ENCODE results near the gene SSBP4. TPM values are rescaled to one million over a fixed set of nuclear protein-coding genes. Genes with fewer than 3 reads are reported as not detected.
"Not testable (repeated sequence)": the region's sequence is repeated elsewhere in the genome, so short reads cannot be mapped to it uniquely, and the experiment has no call there.

SSBP4 gene
- 18.9 and 25.7 TPM in 2 replicates for total RNA-seq (2014; rRNA removed; shearing (Covaris generic))
- 34.2 and 44.7 TPM in 2 replicates for polyA plus RNA-seq (2015; cell fraction: cytosol; rRNA removed)
- polyA plus RNA-seq (2015; cell fraction: nucleus; rRNA removed), result 144 and 159 TPM in 2 replicates

DNA sequence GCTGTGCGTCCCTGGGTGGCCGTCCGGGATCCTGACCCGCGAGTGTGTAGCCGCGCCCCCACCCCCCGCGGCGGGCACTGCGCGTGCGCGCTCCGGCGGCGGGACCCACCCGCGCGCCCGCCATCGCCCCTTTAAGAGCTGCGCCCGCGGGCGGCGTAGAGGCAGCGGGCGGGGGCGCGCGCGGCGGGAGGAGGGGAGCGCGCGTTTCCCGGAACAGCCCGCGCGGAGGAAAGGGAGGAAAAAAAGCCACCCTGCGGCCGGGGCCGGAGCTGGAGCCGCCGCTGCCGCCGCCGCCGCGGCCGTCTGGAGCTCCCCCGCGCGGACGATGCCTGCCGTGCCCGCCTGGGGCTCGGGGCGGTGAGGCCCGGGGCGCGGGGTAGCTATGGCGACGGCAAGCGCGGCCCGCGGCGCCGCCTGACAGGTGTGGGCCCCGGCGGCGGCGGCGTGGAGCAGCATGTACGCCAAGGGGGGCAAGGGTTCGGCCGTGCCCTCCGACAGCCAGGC lies at the start of gene SSBP4:
TSS of gene SSBP4 (plus strand) at position 204 of the 504 bp plus-strand sequence. CDS start at position 455, 251 bp downstream.
- in situ Hi-C loops (cut with HindIII; ENCODE audit: low pct_unique_long_range_greater_than_20kb, low sequenced_read_pairs), result no loop called here
- DNase-seq (ENCODE audit: low read depth, low spot score), result peak; percentile 64

DNA sequence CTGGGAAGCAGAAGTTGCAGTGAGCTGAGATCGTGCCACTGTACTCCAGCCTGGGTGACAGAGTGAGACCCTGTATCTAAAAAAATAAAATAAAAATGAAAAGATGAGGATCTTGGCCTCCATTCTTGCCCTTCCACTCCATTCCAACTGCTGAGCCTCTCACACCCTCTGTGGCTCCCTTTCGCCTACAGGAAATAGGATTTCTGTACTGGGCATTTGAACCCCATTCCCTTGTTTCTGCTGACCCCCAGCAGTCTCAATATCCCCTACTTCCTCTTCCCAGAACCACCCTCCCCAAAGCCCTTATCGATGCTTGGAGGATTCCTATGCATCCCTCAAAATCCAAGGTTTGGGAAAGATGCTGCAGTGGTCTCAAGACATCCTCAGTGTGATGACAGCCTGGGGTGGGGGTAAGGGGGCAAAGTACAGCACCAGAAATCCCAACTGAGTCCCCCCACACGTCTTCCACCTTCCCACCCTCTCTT lies 45.7 kb upstream of the SSBP4 start:
- in situ Hi-C loops (cut with HindIII; ENCODE audit: low pct_unique_long_range_greater_than_20kb, low sequenced_read_pairs), result no loop called here
- no peak for DNase-seq (ENCODE audit: low read depth, low spot score)

DNA sequence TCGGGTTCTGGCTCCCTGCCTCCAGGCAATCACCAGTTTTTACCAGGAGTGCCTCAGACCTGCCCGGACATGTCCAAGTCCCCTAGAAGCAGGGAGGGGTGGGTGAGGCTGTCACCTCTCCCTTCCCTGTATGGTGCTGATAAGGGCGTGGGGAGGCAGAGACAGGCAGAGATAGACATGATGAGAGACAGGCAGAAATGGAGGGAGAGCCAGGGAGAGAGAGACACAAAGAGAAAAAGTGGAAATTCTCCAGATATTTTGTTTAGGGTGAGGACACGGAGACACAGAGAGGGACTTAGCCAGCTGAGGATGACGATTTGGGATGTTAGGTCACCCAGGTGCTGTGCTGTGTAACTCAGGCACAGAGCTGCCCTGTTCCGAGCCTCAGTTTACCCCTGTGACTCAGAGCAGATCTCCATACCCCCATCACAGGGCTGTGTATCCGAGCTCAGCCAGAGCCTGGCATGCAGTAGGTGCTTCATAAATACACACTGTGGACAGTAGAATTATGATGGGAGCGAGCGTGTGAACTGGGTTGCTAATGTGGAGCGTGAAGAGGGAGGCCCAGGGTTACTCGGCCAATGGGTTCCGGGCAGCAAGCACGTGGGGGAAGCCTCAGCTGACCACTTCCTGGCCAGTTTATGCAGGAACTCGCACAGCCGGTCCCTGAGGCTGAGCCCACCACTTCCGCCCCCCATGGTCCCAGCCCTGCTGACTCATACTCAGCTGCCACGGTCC lies 45.1 kb upstream of the SSBP4 start:
- in situ Hi-C loops (cut with HindIII; ENCODE audit: low pct_unique_long_range_greater_than_20kb, low sequenced_read_pairs), result no loop called here
- DNase-seq (ENCODE audit: low read depth, low spot score), result peak; percentile 97

DNA sequence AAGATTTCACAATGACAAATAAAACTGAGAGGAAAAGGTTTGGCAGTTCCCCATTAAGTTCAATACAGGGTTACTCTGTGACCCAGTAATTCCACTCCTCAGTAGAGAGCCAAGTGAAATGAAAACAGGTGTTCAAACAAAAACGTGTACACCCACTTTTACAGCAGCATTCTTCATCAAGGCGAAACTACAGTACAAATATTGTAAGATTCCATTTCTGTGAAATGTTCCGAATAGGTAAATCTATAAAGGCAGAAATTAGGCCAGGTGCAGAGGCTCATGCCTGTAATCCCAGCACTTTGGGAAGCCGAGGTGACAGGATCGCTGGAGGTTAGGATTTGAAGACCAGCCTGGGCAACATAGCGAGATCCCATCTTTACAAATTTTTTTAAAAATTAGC lies 42.2 kb upstream of the SSBP4 start:
- no peak for DNase-seq (ENCODE audit: low read depth, low spot score)
- in situ Hi-C loops (cut with HindIII; ENCODE audit: low pct_unique_long_range_greater_than_20kb, low sequenced_read_pairs), result no loop called here

DNA sequence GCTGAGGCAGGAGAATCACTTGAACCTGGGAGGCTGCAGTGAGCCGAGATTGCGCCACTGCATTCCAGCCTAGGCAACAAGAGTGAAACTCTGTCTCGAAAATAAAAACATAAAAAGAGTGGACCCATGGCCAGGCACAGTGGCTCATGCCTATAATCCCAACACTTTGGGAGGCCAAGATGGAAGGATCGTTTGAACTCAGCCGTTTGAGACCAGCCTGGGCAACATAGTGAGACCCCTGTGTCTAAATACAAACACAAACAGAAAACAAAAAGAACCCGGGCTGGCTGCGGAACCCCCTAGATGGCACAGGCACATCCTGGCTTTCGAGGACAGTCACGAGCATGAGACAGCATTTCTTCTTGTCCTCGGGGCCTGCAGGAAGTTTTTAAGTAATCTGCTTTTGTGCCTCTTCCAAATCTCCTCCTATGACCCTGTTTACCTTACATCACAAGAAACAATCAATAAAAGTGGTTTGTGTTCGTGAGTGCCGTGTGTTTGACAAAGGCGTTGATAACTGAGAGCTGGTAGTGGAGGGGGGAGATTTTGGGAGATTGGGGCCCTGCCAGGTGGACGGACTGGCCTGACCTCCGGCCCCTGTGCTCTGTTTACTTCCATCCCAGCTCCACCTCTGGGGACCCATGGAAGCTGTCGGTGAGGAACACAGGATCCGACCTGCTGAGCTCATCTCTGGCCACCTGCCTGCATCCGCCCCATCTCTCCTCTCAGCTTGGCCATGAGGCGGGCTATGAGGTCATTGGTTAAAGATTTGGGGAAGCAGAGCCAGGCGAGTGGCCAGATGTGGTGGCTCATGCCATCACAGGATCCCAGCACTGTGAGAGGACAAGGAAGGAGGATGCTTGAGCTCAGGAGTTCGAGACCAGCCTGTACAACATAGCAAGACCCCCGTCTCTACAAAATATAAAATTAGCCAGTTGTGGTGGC lies 39.1 kb upstream of the SSBP4 start:
- in situ Hi-C loops (cut with HindIII; ENCODE audit: low pct_unique_long_range_greater_than_20kb, low sequenced_read_pairs), result no loop called here
- DNase-seq (ENCODE audit: low read depth, low spot score), result peak; percentile 82

DNA sequence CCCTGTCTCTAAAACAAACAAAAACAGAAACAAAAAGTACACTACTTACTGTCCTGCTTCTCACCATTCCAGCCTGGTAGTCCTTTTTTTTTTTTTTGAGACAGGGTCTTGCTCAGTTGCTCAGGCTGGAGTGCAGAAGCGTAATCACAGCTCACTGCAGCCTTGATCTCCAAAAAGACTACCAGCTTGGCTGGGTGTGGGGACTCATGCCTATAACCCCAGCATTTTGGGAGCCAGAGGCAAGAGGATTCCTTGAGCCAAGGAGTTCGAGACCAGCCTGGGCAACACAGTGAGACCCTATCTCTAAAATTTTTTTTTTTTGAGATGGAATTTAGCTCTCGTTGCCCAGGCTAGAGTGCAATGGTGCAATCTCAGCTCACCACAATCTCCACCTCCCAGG lies 38.4 kb upstream of the SSBP4 start:
- no peak for DNase-seq (ENCODE audit: low read depth, low spot score)
- in situ Hi-C loops (cut with HindIII; ENCODE audit: low pct_unique_long_range_greater_than_20kb, low sequenced_read_pairs), result no loop called here

DNA sequence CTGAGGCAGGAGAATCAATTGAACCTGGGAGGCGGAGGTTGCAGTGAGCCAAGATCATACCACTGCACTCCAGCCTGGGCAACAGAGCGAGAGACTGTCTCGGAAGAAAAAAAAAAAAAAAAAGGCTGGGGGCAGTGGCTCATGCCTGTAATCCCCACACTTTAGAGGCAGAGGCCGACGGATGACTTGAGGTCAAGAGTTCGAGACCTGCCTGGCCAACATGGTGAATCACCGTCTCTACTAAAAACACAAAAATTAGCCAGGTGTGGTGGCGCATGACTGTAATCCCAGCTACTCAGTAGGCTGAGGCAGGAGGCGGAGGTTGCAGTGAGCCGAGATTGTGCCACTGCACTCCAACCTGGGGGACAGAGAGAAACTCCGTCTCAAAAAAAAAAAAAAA lies 35.6 kb upstream of the SSBP4 start:
- in situ Hi-C loops (cut with HindIII; ENCODE audit: low pct_unique_long_range_greater_than_20kb, low sequenced_read_pairs); DNase-seq (ENCODE audit: low read depth, low spot score): not testable (repeated sequence)

DNA sequence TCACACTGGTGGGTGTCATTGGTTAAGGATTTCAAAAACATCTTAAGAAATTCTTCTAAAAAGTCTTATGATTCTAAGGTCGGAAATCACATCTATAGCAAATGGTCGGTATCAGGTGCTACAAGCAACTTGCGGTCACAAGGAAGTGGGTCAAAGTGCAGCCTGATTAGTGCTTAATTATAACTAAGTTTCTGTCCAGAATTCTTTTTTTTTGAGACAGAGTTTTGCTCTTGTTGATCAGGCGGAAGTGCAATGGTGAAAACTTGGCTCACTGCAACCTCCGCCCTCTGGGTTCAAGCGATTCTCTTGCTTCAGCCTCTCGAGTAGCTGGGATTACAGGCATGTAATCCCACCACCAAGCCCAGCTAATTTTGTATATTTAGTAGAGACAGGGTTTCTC lies 34.4 kb upstream of the SSBP4 start:
- in situ Hi-C loops (cut with HindIII; ENCODE audit: low pct_unique_long_range_greater_than_20kb, low sequenced_read_pairs), result no loop called here
- no peak for DNase-seq (ENCODE audit: low read depth, low spot score)

DNA sequence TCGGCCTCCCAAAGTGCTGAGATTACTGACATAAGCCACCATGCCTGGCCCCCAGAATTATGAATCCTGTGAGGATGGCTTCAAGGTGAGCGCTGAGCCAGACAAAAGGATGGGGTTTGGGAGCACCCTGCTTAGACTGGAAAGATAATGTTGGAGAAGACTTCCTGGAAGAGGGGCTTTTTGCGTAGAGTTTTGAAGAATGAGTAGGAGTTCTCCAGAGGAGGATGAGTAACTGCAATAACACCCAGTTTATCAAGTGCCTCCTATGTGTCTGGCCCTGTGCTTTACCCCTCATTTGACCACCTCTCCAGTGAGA lies 33.9 kb upstream of the SSBP4 start:
- in situ Hi-C loops (cut with HindIII; ENCODE audit: low pct_unique_long_range_greater_than_20kb, low sequenced_read_pairs), result no loop called here
- DNase-seq (ENCODE audit: low read depth, low spot score), result no peak

DNA sequence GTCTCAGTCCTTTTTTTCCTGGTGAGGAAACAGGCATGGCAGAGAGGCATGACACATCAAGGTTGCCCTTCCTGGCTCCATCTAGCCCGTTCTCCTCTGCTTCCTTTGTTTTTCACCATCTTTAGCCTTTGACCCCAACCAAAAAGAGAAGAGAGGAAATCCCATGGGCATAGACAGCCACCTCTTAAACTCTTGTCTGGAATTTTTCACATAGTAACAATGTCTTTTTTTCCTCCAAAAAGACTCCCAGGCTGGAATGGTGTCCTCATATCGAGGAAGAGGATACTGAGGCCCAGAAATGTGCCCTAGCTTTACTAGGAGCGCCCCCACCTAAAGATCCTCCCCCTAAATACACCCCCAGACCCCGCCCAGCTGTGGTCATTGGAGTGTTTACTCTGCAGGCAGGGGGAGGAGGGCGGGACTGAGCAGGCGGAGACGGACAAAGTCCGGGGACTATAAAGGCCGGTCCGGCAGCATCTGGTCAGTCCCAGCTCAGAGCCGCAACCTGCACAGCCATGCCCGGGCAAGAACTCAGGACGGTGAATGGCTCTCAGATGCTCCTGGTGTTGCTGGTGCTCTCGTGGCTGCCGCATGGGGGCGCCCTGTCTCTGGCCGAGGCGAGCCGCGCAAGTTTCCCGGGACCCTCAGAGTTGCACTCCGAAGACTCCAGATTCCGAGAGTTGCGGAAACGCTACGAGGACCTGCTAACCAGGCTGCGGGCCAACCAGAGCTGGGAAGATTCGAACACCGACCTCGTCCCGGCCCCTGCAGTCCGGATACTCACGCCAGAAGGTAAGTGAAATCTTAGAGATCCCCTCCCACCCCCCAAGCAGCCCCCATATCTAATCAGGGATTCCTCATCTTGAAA lies 33.3 kb upstream of the SSBP4 start, which contains the start of gene GDF15:
TSS of gene GDF15 (plus strand) at position 484 of the 868 bp plus-strand sequence. CDS start at position 516, 32 bp downstream.
- DNase-seq (ENCODE audit: low read depth, low spot score), result peak; percentile 95
- in situ Hi-C loops (cut with HindIII; ENCODE audit: low pct_unique_long_range_greater_than_20kb, low sequenced_read_pairs), result no loop called here

DNA sequence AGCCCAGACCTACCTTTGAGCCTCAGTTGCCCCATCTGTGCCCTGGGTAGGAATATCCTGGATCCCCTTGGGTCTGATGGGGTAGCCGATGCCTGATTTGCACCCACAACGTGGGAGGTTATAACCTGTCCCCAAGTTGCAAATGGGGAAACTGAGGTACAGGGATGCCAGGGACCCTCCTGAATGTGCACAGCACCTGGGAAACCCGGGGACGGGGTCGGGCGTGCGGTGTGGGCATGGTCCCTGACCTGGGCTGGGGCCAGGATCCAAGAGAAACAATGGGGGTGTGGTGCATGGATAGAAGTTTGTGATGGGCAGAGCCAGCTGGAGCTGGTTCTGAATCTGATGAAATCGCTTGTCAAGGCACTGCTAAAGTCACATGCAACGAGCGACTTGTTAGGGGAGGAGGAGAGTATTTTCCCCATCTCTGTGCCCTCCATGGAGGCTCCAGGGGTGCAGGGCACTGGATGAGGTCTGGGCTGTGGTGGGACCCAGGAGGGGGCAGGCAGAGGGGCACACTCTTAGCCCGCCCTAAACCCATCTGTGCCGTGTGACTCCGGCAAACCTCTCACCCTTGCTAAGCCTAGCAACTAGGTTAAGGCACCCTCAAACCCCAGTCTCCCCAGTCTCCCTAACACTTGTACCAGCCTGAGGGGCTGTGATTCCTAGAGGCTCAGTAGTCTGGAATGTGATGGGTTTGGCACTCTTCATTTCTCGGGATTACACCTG lies 32.5 kb upstream of the SSBP4 start:
- peak; percentile 72 for DNase-seq (ENCODE audit: low read depth, low spot score)
- in situ Hi-C loops (cut with HindIII; ENCODE audit: low pct_unique_long_range_greater_than_20kb, low sequenced_read_pairs), result no loop called here

DNA sequence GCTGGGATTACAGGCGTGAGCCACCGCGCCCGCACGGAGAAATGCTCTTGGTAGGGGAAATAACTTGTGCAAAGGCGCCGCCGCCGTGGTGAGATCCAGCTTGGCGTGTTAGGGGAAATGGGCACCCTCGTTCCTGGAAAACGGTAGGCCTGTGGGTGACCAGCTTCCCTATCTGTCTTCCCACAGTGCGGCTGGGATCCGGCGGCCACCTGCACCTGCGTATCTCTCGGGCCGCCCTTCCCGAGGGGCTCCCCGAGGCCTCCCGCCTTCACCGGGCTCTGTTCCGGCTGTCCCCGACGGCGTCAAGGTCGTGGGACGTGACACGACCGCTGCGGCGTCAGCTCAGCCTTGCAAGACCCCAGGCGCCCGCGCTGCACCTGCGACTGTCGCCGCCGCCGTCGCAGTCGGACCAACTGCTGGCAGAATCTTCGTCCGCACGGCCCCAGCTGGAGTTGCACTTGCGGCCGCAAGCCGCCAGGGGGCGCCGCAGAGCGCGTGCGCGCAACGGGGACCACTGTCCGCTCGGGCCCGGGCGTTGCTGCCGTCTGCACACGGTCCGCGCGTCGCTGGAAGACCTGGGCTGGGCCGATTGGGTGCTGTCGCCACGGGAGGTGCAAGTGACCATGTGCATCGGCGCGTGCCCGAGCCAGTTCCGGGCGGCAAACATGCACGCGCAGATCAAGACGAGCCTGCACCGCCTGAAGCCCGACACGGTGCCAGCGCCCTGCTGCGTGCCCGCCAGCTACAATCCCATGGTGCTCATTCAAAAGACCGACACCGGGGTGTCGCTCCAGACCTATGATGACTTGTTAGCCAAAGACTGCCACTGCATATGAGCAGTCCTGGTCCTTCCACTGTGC lies 30.9 kb upstream of the SSBP4 start:
- peak; percentile 67 for DNase-seq (ENCODE audit: low read depth, low spot score)
- in situ Hi-C loops (cut with HindIII; ENCODE audit: low pct_unique_long_range_greater_than_20kb, low sequenced_read_pairs), result no loop called here

DNA sequence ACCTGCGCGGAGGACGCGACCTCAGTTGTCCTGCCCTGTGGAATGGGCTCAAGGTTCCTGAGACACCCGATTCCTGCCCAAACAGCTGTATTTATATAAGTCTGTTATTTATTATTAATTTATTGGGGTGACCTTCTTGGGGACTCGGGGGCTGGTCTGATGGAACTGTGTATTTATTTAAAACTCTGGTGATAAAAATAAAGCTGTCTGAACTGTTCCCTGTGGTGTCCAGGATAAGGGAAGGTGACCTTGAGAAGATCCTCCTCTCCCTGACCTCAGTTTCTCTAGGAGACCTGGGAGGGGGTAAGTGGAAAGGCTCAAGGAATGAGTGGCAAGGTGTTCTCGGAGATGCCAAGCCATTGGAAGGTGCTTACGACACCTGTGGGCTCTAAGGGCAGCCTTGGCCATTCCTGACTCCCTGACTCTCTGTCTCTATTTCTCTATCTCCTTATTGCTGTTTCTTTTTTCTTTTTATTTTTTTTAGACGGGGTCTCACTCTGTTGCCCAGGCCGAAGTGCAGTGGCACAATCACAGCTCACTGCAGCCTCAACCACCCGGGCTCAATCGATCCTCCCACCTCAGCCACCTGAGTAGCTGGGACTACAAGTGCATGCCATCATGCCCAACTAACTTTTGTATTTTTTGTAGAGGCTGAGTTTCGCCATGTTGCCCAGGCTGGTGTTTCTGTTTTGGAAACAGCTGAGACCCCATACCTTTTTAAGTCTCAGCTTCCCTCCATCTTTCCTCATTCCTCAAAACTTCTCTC lies 30.1 kb upstream of the SSBP4 start:
- in situ Hi-C loops (cut with HindIII; ENCODE audit: low pct_unique_long_range_greater_than_20kb, low sequenced_read_pairs), result no loop called here
- no peak for DNase-seq (ENCODE audit: low read depth, low spot score)

DNA sequence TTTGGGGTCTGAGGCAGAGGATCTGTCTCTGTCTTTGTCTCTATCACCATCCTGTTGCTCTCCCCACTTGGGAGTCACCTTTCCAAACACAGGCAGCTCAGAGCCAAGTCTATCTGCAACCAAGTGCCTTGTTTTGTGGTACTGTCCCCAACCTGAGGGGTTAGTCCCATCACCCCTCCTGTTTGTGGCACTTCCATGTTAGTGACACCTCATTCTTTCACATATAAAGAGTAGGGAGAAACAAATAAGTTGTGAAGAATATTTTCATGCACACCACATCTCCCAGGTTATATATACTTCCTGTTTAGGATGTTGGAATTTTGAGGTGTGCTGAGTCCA lies 29.5 kb upstream of the SSBP4 start:
- no peak for DNase-seq (ENCODE audit: low read depth, low spot score)
- in situ Hi-C loops (cut with HindIII; ENCODE audit: low pct_unique_long_range_greater_than_20kb, low sequenced_read_pairs), result no loop called here
